ENCODE results near the gene HOOK1.

DNA sequence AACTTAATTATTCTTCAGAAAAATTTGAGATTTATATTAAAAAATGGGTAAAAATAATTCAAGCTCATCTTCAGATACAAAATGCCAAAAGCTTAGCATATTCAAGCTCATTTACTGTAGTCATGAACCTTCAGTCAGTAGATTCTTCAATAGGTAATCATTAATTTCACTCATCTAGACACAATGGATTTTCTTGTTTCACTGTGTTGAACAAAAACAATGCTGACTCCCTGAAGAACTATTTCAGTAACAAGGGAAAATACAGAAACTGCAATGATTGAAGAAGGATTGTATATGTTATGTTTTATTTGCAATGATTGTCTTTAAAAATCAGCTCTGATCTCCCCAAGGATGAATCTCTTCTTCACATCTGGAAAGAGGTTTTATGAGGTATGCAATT is 9.2 kb upstream of the HOOK1 start:
- TF ChIP-seq GATA2 (IDR thresholded peaks at IDR 0.05; ENCODE audit: low read depth, low read length), result no peak
- TF ChIP-seq GATA3 (IDR thresholded peaks at IDR 0.05; ENCODE audit: low read depth, low read length), result no peak
